GM23338 (cell line): ENCODE measurements around the gene MRPS11. TPM values are rescaled to one million over a fixed set of nuclear protein-coding genes. Genes with fewer than 3 reads are reported as not detected.

Experiments
- ATAC-seq: fragments of 200-7000 bp; cut with Tn5 transposase; 3 replicates; pipeline ENCODE4 v1.9.1; 2020
- DNase-seq: peaks from one replicate; pipeline ENCODE4 v3.0.0-alpha.2; 2015; ENCODE audit warnings: low spot score
- H2AFZ ChIP-seq: fragments of 200-600 bp; sonication (generic); 2 replicates; pipeline ENCODE4 v1.8.0; 2016; ENCODE audit warnings: antibody characterized with exemption, mild to moderate bottlenecking, moderate library complexity
- H3F3A ChIP-seq: fragments of 200-600 bp; sonication (generic); replicated peaks from 2 replicates; pipeline ENCODE4 v1.8.0; 2017; ENCODE audit warnings: antibody characterized with exemption, mixed run types, low read depth
- H3K27ac ChIP-seq: fragments of 200-600 bp; sonication (generic); 2 replicates; pipeline ENCODE4 v1.6.1; 2016; ENCODE audit warnings: low read depth
- H3K27me3 ChIP-seq: fragments of 200-600 bp; sonication (generic); 2 replicates; pipeline ENCODE4 v1.8.0; 2016; ENCODE audit warnings: mild to moderate bottlenecking, mixed run types, moderate library complexity; ENCODE audit not compliant: insufficient read depth
- H3K36me3 ChIP-seq: fragments of 200-600 bp; sonication (generic); 2 replicates; pipeline ENCODE4 v1.8.0; 2016; ENCODE audit warnings: mild to moderate bottlenecking; ENCODE audit not compliant: insufficient read depth
- H3K4me1 ChIP-seq: fragments of 200-600 bp; sonication (generic); 2 replicates; pipeline ENCODE4 v1.8.0; 2016; ENCODE audit warnings: mild to moderate bottlenecking, moderate library complexity; ENCODE audit not compliant: insufficient read depth
- H3K4me2 ChIP-seq: fragments of 200-600 bp; sonication (generic); 2 replicates; pipeline ENCODE4 v1.7.1; 2017; ENCODE audit warnings: mixed run types
- H3K4me3 ChIP-seq: fragments of 200-600 bp; sonication (generic); 2 replicates; pipeline ENCODE4 v1.6.1; 2016; ENCODE audit warnings: mixed run types
- H3K79me2 ChIP-seq: fragments of 200-600 bp; sonication (generic); replicated peaks from 2 replicates; pipeline ENCODE4 v1.8.0; 2017; ENCODE audit warnings: mild to moderate bottlenecking; ENCODE audit not compliant: insufficient read depth
- H3K9me2 ChIP-seq: fragments of 200-600 bp; sonication (generic); 2 replicates; pipeline ENCODE4 v1.8.0; 2017; ENCODE audit not compliant: insufficient read depth
- H4K20me1 ChIP-seq: fragments of 200-600 bp; sonication (generic); replicated peaks from 2 replicates; pipeline ENCODE4 v1.8.0; 2017; ENCODE audit warnings: mild to moderate bottlenecking; ENCODE audit not compliant: insufficient read depth
- H3K27ac Mint-ChIP-seq: 2 replicates; pipeline ENCODE4 v1.8.0; 2020; ENCODE audit warnings: inconsistent platforms, mild to moderate bottlenecking, moderate library complexity, mixed read lengths
- H3K27me3 Mint-ChIP-seq: 3 replicates; pipeline ENCODE4 v1.8.0; 2022; ENCODE audit warnings: low read depth, mild to moderate bottlenecking, moderate library complexity, mixed read lengths, inconsistent platforms; ENCODE audit not compliant: insufficient read depth, poor library complexity
- H3K36me3 Mint-ChIP-seq: 3 replicates; pipeline ENCODE4 v1.8.0; 2021; ENCODE audit warnings: low read depth, mild to moderate bottlenecking, inconsistent platforms, moderate library complexity, mixed read lengths
- H3K4me1 Mint-ChIP-seq: 3 replicates; pipeline ENCODE4 v1.8.0; 2020; ENCODE audit warnings: mild to moderate bottlenecking, inconsistent platforms, mixed read lengths
- H3K4me3 Mint-ChIP-seq: 3 replicates; pipeline ENCODE4 v1.8.0; 2021; ENCODE audit warnings: moderate library complexity, mild to moderate bottlenecking, inconsistent platforms, mixed read lengths
- H3K9me3 Mint-ChIP-seq: 3 replicates; pipeline ENCODE4 v1.8.0; 2020; ENCODE audit warnings: moderate library complexity, mild to moderate bottlenecking, inconsistent platforms, mixed read lengths
- CREB1 ChIP-seq: fragments of 250-450 bp; sonication (Bioruptor Pico); IDR thresholded peaks from 2 replicates; pipeline ENCODE4 v1.5.0; 2020; ENCODE audit warnings: low read depth, mild to moderate bottlenecking, moderate library complexity
- EZH2 ChIP-seq: fragments of 200-600 bp; sonication (generic); IDR thresholded peaks from one replicate; pipeline ENCODE4 v1.8.0; 2017; ENCODE audit warnings: antibody characterized with exemption, mild to moderate bottlenecking, low read depth; ENCODE audit not compliant: unreplicated experiment
- EZH2phosphoT487 ChIP-seq: fragments of 200-600 bp; sonication (generic); IDR thresholded peaks from one replicate; pipeline ENCODE4 v1.8.1; 2018; ENCODE audit warnings: antibody characterized with exemption; ENCODE audit not compliant: unreplicated experiment
- JUNB ChIP-seq: IDR thresholded peaks from one replicate; pipeline ENCODE4 v1.6.1; 2016; ENCODE audit warnings: antibody characterized with exemption; ENCODE audit not compliant: unreplicated experiment
- NANOG ChIP-seq: IDR thresholded peaks from 2 replicates; pipeline ENCODE4 v1.6.1; 2016; ENCODE audit warnings: antibody characterized with exemption, borderline replicate concordance
- POLR2AphosphoS5 ChIP-seq: IDR thresholded peaks from 2 replicates; pipeline ENCODE4 v1.6.1; 2016; ENCODE audit warnings: antibody characterized with exemption, low read depth
- STAT1 ChIP-seq: IDR thresholded peaks from one replicate; pipeline ENCODE4 v1.6.1; 2016; ENCODE audit warnings: antibody characterized with exemption; ENCODE audit not compliant: unreplicated experiment
- ZNF114 ChIP-seq: fragments of 250-450 bp; sonication (Bioruptor Pico); IDR thresholded peaks from 2 replicates; pipeline ENCODE4 v1.5.0; 2020; ENCODE audit warnings: mild to moderate bottlenecking, moderate library complexity
- ZNF331 ChIP-seq: fragments of 250-450 bp; sonication (Bioruptor Pico); IDR thresholded peaks from 2 replicates; pipeline ENCODE4 v1.5.0; 2020; ENCODE audit warnings: low read depth, mild to moderate bottlenecking, moderate library complexity
- polyA plus RNA-seq: library from polyadenylated mRNA; unstranded; fragments of >200 nt; fragmentation: Nextera tagmentation; extraction: Ambion mirVana; gene quantifications from 2 replicates; pipeline ENCODE4 v1.2.1, GENCODE V29; 2016
- total RNA-seq: library from RNA; depleted of rRNA; stranded (reverse); fragments of >200 nt; shearing (Covaris generic); gene quantifications from 2 replicates; pipeline ENCODE4 v1.2.3, GENCODE V29; 2014
- TF ChIP-seq, protein P1 (sequence below), 2 experiments: fragments of 200-600 bp in 1 of 2; sonication (generic) in 1 of 2; conservative IDR thresholded peaks; 2 replicates each; pipeline versions ENCODE4 v1.5.1 to v1.6.1; 2016 to 2017; ENCODE audit warnings: antibody characterized with exemption in 2 of 2, low read depth in 2 of 2, mild to moderate bottlenecking in 2 of 2, moderate library complexity in 1 of 2
- TF ChIP-seq, protein P2 (sequence below): IDR thresholded peaks from one replicate; pipeline ENCODE4 v1.6.1; 2018; ENCODE audit warnings: antibody characterized with exemption; ENCODE audit not compliant: unreplicated experiment
- TF ChIP-seq, protein P3 (sequence below): fragments of 250-450 bp; sonication (Bioruptor Pico); IDR thresholded peaks from 2 replicates; pipeline ENCODE4 v1.5.0; 2020; ENCODE audit warnings: mild to moderate bottlenecking, moderate library complexity
- TF ChIP-seq, protein P4 (sequence below): IDR thresholded peaks from 2 replicates; pipeline ENCODE4 v1.6.1; 2016; ENCODE audit warnings: antibody characterized with exemption

Gene MRPS11
- total and polyA plus RNA-seq, 2 experiments from 2014 or later: 35.8 to 57.9 TPM

DNA sequence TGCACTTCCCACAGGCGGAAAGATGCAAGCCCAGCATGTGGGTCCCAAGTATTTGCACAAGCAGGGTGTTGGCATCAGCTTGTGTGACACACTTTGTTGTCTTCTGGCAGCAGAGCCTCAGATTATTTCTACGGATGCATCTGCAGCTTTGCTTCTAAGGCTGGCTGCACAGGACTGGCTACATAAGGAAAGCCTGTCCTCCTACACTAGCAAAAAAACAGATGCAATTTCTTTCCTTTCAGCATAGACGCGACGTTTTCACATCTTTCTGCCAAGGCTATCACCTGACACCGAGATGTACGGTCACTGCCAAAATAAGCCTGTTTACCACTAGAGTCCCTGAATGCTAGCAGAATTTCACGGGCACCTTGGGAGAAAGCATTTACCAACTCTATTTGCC, 13.5 kb downstream of the MRPS11 start:
- Histone ChIP-seq H3K27me3 (no peaks in the 10 kb centered on the region), H4K20me1 (no peaks in the 10 kb centered on the region), H3K9me2 (no peaks in the 10 kb centered on the region), H3K4me2 (no peak overlapping the region), H3K4me1 (peaks cover 19% of the 10 kb centered on the region), H3K27ac (no peak overlapping the region), H3K36me3 (no peaks in the 10 kb centered on the region; the same call in 1 of the 2 replicates), H3K79me2 (no peaks in the 10 kb centered on the region), H3F3A (0 out of 2 replicates have a peak, but pooled peaks cover 3% of the 10 kb centered on the region), H3K4me3 (no peak overlapping the region), H2AFZ (no peak overlapping the region)
- ATAC-seq: no peak
- Mint-ChIP-seq H3K4me3 (no peak overlapping the region), H3K4me1 (peaks cover 19% of the 10 kb centered on the region), H3K36me3 (peaks cover 21% of the 10 kb centered on the region; the same call in 2 of the 3 replicates), H3K27me3 (peaks cover 4% of the 10 kb centered on the region), H3K9me3 (no peaks in the 10 kb centered on the region), H3K27ac (no peak overlapping the region)
- no peak for DNase-seq
- TF ChIP-seq, protein P1, sequence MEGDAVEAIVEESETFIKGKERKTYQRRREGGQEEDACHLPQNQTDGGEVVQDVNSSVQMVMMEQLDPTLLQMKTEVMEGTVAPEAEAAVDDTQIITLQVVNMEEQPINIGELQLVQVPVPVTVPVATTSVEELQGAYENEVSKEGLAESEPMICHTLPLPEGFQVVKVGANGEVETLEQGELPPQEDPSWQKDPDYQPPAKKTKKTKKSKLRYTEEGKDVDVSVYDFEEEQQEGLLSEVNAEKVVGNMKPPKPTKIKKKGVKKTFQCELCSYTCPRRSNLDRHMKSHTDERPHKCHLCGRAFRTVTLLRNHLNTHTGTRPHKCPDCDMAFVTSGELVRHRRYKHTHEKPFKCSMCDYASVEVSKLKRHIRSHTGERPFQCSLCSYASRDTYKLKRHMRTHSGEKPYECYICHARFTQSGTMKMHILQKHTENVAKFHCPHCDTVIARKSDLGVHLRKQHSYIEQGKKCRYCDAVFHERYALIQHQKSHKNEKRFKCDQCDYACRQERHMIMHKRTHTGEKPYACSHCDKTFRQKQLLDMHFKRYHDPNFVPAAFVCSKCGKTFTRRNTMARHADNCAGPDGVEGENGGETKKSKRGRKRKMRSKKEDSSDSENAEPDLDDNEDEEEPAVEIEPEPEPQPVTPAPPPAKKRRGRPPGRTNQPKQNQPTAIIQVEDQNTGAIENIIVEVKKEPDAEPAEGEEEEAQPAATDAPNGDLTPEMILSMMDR (conservative IDR thresholded peaks at IDR 0.05; ENCODE audit: low read depth in 2 of 2): no peak
- TF ChIP-seq, protein P2, sequence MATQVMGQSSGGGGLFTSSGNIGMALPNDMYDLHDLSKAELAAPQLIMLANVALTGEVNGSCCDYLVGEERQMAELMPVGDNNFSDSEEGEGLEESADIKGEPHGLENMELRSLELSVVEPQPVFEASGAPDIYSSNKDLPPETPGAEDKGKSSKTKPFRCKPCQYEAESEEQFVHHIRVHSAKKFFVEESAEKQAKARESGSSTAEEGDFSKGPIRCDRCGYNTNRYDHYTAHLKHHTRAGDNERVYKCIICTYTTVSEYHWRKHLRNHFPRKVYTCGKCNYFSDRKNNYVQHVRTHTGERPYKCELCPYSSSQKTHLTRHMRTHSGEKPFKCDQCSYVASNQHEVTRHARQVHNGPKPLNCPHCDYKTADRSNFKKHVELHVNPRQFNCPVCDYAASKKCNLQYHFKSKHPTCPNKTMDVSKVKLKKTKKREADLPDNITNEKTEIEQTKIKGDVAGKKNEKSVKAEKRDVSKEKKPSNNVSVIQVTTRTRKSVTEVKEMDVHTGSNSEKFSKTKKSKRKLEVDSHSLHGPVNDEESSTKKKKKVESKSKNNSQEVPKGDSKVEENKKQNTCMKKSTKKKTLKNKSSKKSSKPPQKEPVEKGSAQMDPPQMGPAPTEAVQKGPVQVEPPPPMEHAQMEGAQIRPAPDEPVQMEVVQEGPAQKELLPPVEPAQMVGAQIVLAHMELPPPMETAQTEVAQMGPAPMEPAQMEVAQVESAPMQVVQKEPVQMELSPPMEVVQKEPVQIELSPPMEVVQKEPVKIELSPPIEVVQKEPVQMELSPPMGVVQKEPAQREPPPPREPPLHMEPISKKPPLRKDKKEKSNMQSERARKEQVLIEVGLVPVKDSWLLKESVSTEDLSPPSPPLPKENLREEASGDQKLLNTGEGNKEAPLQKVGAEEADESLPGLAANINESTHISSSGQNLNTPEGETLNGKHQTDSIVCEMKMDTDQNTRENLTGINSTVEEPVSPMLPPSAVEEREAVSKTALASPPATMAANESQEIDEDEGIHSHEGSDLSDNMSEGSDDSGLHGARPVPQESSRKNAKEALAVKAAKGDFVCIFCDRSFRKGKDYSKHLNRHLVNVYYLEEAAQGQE: no peak
- TF ChIP-seq EZH2phosphoT487 (no peak), STAT1 (no peak), JUNB (no peak), ZNF114 (CRISPR knock-in tag) (no peak), NANOG (no peak), EZH2 (no peak), ZNF331 (CRISPR knock-in tag) (no peak), CREB1 (CRISPR knock-in tag) (no peak), POLR2AphosphoS5 (no peak)
- TF ChIP-seq, protein P3, sequence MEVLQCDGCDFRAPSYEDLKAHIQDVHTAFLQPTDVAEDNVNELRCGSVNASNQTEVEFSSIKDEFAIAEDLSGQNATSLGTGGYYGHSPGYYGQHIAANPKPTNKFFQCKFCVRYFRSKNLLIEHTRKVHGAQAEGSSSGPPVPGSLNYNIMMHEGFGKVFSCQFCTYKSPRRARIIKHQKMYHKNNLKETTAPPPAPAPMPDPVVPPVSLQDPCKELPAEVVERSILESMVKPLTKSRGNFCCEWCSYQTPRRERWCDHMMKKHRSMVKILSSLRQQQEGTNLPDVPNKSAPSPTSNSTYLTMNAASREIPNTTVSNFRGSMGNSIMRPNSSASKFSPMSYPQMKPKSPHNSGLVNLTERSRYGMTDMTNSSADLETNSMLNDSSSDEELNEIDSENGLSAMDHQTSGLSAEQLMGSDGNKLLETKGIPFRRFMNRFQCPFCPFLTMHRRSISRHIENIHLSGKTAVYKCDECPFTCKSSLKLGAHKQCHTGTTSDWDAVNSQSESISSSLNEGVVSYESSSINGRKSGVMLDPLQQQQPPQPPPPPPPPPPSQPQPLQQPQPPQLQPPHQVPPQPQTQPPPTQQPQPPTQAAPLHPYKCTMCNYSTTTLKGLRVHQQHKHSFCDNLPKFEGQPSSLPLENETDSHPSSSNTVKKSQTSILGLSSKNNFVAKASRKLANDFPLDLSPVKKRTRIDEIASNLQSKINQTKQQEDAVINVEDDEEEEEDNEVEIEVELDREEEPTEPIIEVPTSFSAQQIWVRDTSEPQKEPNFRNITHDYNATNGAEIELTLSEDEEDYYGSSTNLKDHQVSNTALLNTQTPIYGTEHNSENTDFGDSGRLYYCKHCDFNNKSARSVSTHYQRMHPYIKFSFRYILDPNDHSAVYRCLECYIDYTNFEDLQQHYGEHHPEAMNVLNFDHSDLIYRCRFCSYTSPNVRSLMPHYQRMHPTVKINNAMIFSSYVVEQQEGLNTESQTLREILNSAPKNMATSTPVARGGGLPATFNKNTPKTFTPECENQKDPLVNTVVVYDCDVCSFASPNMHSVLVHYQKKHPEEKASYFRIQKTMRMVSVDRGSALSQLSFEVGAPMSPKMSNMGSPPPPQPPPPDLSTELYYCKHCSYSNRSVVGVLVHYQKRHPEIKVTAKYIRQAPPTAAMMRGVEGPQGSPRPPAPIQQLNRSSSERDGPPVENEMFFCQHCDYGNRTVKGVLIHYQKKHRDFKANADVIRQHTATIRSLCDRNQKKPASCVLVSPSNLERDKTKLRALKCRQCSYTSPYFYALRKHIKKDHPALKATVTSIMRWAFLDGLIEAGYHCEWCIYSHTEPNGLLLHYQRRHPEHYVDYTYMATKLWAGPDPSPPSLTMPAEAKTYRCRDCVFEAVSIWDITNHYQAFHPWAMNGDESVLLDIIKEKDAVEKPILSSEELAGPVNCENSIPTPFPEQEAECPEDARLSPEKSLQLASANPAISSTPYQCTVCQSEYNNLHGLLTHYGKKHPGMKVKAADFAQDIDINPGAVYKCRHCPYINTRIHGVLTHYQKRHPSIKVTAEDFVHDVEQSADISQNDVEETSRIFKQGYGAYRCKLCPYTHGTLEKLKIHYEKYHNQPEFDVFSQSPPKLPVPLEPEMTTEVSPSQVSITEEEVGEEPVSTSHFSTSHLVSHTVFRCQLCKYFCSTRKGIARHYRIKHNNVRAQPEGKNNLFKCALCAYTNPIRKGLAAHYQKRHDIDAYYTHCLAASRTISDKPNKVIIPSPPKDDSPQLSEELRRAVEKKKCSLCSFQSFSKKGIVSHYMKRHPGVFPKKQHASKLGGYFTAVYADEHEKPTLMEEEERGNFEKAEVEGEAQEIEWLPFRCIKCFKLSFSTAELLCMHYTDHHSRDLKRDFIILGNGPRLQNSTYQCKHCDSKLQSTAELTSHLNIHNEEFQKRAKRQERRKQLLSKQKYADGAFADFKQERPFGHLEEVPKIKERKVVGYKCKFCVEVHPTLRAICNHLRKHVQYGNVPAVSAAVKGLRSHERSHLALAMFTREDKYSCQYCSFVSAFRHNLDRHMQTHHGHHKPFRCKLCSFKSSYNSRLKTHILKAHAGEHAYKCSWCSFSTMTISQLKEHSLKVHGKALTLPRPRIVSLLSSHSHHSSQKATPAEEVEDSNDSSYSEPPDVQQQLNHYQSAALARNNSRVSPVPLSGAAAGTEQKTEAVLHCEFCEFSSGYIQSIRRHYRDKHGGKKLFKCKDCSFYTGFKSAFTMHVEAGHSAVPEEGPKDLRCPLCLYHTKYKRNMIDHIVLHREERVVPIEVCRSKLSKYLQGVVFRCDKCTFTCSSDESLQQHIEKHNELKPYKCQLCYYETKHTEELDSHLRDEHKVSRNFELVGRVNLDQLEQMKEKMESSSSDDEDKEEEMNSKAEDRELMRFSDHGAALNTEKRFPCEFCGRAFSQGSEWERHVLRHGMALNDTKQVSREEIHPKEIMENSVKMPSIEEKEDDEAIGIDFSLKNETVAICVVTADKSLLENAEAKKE (CRISPR knock-in tag): no peak
- TF ChIP-seq, protein P4, sequence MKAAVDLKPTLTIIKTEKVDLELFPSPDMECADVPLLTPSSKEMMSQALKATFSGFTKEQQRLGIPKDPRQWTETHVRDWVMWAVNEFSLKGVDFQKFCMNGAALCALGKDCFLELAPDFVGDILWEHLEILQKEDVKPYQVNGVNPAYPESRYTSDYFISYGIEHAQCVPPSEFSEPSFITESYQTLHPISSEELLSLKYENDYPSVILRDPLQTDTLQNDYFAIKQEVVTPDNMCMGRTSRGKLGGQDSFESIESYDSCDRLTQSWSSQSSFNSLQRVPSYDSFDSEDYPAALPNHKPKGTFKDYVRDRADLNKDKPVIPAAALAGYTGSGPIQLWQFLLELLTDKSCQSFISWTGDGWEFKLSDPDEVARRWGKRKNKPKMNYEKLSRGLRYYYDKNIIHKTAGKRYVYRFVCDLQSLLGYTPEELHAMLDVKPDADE: no peak
